ENCODE results near the gene ERGIC1. TPM values are rescaled to one million over a fixed set of nuclear protein-coding genes. Genes with fewer than 3 reads are reported as not detected.
A peak's percentile ranks its signal among the peaks of the same experiment; 100 is the strongest.

Gene ERGIC1
- total and polyA plus RNA-seq, 3 donors from 2014 or later: 89.8 to 100.0 (median 94.1) TPM

- H3K36me3 ChIP-seq (ENCODE audit: low read depth, missing control alignments): no peaks in the 10 kb centered on the region
- H3K4me1 ChIP-seq: peaks cover 5% of the 10 kb centered on the region
- no peak overlapping the region for H3K27ac ChIP-seq
- no peak for TF ChIP-seq POLR2A (IDR thresholded peaks at IDR 0.05)
- no peak for TF ChIP-seq CTCF (IDR thresholded peaks at IDR 0.05)
- intact Hi-C loops (cut with DNase I; ENCODE audit: low total_unique reads): no loop called here
- WGBS, 2 donors: 73 to 80% methylated on average over 12 to 16 of the region's 16 CpGs
- H3K9me3 ChIP-seq: no peaks in the 10 kb centered on the region
- H3K27me3 ChIP-seq: no peaks in the 10 kb centered on the region
- H3K4me3 ChIP-seq: no peak overlapping the region
- DNase-seq: peak; percentile 37
These were observed 33.9 kb upstream of the ERGIC1 start for GRCh38 chr5:172800088-172800551.

- Histone ChIP-seq H3K4me1 (peaks cover 5% of the 10 kb centered on the region), H3K9me3 (no peaks in the 10 kb centered on the region), H3K4me3 (no peak overlapping the region), H3K27ac (no peak overlapping the region), H3K36me3 (ENCODE audit: low read depth, missing control alignments) (no peaks in the 10 kb centered on the region), H3K27me3 (no peaks in the 10 kb centered on the region)
- intact Hi-C loops (cut with DNase I; ENCODE audit: low total_unique reads): no loop called here
- 81 to 88% methylated on average over 4 of the region's 4 CpGs for WGBS, 2 donors
- no peak for DNase-seq
- TF ChIP-seq POLR2A (IDR thresholded peaks at IDR 0.05) (no peak), CTCF (IDR thresholded peaks at IDR 0.05) (no peak)
These were observed 32.8 kb upstream of the ERGIC1 start for GRCh38 chr5:172801179-172801671.

- WGBS, 2 donors: 97 to 98% methylated on average over 2 of the region's 2 CpGs
- no peak for DNase-seq
- Histone ChIP-seq H3K27ac (no peak overlapping the region), H3K9me3 (no peaks in the 10 kb centered on the region), H3K4me3 (no peak overlapping the region), H3K27me3 (no peaks in the 10 kb centered on the region), H3K4me1 (peaks cover 5% of the 10 kb centered on the region), H3K36me3 (ENCODE audit: low read depth, missing control alignments) (no peaks in the 10 kb centered on the region)
- TF ChIP-seq CTCF (IDR thresholded peaks at IDR 0.05): no peak
- TF ChIP-seq POLR2A (IDR thresholded peaks at IDR 0.05): no peak
- intact Hi-C loops (cut with DNase I; ENCODE audit: low total_unique reads): no loop called here
These were observed 31.9 kb upstream of the ERGIC1 start for GRCh38 chr5:172802112-172802511.

- no peaks in the 10 kb centered on the region for H3K9me3 ChIP-seq
- intact Hi-C loops (cut with DNase I; ENCODE audit: low total_unique reads): no loop called here
- 82 to 88% methylated on average over 4 of the region's 4 CpGs for WGBS, 2 donors
- no peaks in the 10 kb centered on the region for H3K36me3 ChIP-seq (ENCODE audit: low read depth, missing control alignments)
- no peaks in the 10 kb centered on the region for H3K27me3 ChIP-seq
- TF ChIP-seq CTCF (IDR thresholded peaks at IDR 0.05) (no peak), POLR2A (IDR thresholded peaks at IDR 0.05) (no peak)
- H3K4me1 ChIP-seq: peaks cover 4% of the 10 kb centered on the region
- H3K4me3 ChIP-seq: no peak overlapping the region
- no peak for DNase-seq
- H3K27ac ChIP-seq: no peak overlapping the region
These were observed 31.4 kb upstream of the ERGIC1 start for GRCh38 chr5:172802567-172803176.

All from testis (tissue), 3 donors.